Cardiac muscle cell (in vitro differentiated cells and primary cell): ENCODE data around the gene INSIG1. TPM values are rescaled to one million over a fixed set of nuclear protein-coding genes. Genes with fewer than 3 reads are reported as not detected.

Source experiments
- DNase-seq, 2 donors: peaks; one replicate each; pipeline versions ENCODE4 v3.0.0 to v3.0.0-alpha.2; 2010 to 2017; ENCODE audit warnings: low read depth in 1 of 2, low spot score in 1 of 2
- H3K27ac ChIP-seq: fragments of 200-600 bp; sonication (generic); 2 replicates; pipeline ENCODE4 v1.5.1; 2016
- H3K27me3 ChIP-seq: fragments of 200-600 bp; sonication (generic); 2 replicates; pipeline ENCODE4 v1.6.0; 2016; ENCODE audit warnings: control low read depth
- H3K36me3 ChIP-seq: fragments of 200-600 bp; sonication (generic); 2 replicates; pipeline ENCODE4 v1.5.1; 2016; ENCODE audit warnings: control low read depth
- H3K4me1 ChIP-seq: fragments of 200-600 bp; sonication (generic); 2 replicates; pipeline ENCODE4 v1.8.1; 2017; ENCODE audit warnings: low read depth, mild to moderate bottlenecking, mixed run types
- H3K4me3 ChIP-seq: fragments of 200-600 bp; sonication (generic); 2 replicates; pipeline ENCODE4 v1.5.1; 2016; ENCODE audit warnings: mild to moderate bottlenecking
- H3K9me3 ChIP-seq: fragments of 200-600 bp; sonication (generic); 2 replicates; pipeline ENCODE4 v1.5.1; 2017; ENCODE audit warnings: low read depth, mild to moderate bottlenecking, control low read depth
- polyA plus RNA-seq: library from polyadenylated mRNA; unstranded; fragments of >200 nt; fragmentation: Nextera tagmentation; extraction: Ambion mirVana; gene quantifications from 2 replicates; pipeline ENCODE4 v1.2.1, GENCODE V29; 2016
- total RNA-seq: library from RNA; depleted of rRNA; stranded (reverse); fragments of >200 nt; gene quantifications from 2 replicates; pipeline ENCODE4 v1.2.3, GENCODE V29; 2016
- TF ChIP-seq, protein P1 (sequence below): IDR thresholded peaks from 2 replicates; pipeline ENCODE4 v1.5.1; 2012; ENCODE audit warnings: low read depth, mild to moderate bottlenecking, low read length

Gene INSIG1
- total and polyA plus RNA-seq, 2 experiments from 2014 or later, result 76.3 to 103 TPM

- no peak overlapping the region for H3K4me3 ChIP-seq
These were observed 2.2 kb upstream of the INSIG1 start for GRCh38 chr7:155295511-155295910.

GRCh38 chr7:155296006-155296787, 1.5 kb upstream of the INSIG1 start:
- Histone ChIP-seq H3K27ac (peak overlapping the region; percentile 97), H3K9me3 (no peaks in the 10 kb centered on the region), H3K36me3 (no peaks in the 10 kb centered on the region), H3K4me3 (peak overlapping the region; percentile 66), H3K4me1 (peaks cover 24% of the 10 kb centered on the region), H3K27me3 (no peaks in the 10 kb centered on the region)
- TF ChIP-seq, protein P1, sequence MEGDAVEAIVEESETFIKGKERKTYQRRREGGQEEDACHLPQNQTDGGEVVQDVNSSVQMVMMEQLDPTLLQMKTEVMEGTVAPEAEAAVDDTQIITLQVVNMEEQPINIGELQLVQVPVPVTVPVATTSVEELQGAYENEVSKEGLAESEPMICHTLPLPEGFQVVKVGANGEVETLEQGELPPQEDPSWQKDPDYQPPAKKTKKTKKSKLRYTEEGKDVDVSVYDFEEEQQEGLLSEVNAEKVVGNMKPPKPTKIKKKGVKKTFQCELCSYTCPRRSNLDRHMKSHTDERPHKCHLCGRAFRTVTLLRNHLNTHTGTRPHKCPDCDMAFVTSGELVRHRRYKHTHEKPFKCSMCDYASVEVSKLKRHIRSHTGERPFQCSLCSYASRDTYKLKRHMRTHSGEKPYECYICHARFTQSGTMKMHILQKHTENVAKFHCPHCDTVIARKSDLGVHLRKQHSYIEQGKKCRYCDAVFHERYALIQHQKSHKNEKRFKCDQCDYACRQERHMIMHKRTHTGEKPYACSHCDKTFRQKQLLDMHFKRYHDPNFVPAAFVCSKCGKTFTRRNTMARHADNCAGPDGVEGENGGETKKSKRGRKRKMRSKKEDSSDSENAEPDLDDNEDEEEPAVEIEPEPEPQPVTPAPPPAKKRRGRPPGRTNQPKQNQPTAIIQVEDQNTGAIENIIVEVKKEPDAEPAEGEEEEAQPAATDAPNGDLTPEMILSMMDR, result no peak
- no peak for DNase-seq

More at GRCh38 chr7:155295511-155295910, 2.2 kb upstream of the INSIG1 start:
- peaks cover 17% of the 10 kb centered on the region for H3K4me1 ChIP-seq
- H3K27ac ChIP-seq, result no peak overlapping the region
- no peaks in the 10 kb centered on the region for H3K9me3 ChIP-seq
- no peaks in the 10 kb centered on the region for H3K36me3 ChIP-seq
- DNase-seq, result no peak
- no peaks in the 10 kb centered on the region for H3K27me3 ChIP-seq
- TF ChIP-seq, protein P1, result no peak

DNA sequence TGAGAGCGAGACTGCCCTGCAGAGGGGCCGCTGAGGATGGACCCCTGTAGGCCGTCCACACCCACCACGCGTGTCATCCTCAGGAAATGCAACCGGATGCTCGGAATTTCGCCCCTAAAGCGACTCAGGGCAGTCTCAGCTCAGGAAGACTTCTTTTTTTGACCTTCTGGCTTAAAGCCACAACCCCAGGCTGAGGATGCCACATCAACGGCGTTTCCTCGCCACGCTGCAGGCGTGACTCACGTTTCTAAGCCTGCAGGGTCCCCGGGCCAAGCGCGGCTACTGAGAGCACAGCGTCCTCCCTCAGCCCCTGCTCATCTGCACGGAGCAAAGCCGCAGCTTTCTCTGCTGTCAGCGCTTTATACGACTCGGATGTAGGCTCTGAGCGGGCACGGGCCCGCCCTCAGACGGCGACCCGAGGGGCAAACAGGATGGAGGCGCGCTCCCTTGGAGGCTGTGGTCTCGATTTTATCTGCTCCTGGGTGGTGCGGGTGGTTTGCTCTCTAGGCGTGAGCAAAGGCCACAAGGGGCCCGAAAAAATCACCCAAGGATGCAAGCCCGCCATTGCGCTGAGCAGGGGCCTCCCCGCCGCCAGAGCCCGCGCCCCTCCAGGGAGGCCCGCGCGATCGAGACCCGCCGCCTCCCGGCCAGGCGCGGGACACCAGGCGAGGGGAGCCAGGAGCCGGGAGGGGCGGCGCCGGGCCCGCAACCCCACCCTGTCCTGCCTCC, 726 bp upstream of the INSIG1 start:
- TF ChIP-seq, protein P1, result no peak
- Histone ChIP-seq H3K4me1 (peaks cover 26% of the 10 kb centered on the region), H3K9me3 (no peaks in the 10 kb centered on the region), H3K4me3 (peak overlapping the region; percentile 66), H3K36me3 (peaks cover under 1% of the 10 kb centered on the region), H3K27ac (peak overlapping the region; percentile 97), H3K27me3 (no peaks in the 10 kb centered on the region)
- peak; percentile 49 to 82 for DNase-seq

- peak overlapping the region; percentile 63 for H3K4me3 ChIP-seq
- no peaks in the 10 kb centered on the region for H3K27me3 ChIP-seq
- TF ChIP-seq, protein P1, result no peak
- peak overlapping the region; percentile 85 for H3K27ac ChIP-seq
- peaks cover 35% of the 10 kb centered on the region for H3K4me1 ChIP-seq
- H3K9me3 ChIP-seq, result no peaks in the 10 kb centered on the region
- DNase-seq, result no peak
- H3K36me3 ChIP-seq, result peaks cover 5% of the 10 kb centered on the region
These were observed 683 bp downstream of the INSIG1 start for GRCh38 chr7:155298288-155298833.

DNA sequence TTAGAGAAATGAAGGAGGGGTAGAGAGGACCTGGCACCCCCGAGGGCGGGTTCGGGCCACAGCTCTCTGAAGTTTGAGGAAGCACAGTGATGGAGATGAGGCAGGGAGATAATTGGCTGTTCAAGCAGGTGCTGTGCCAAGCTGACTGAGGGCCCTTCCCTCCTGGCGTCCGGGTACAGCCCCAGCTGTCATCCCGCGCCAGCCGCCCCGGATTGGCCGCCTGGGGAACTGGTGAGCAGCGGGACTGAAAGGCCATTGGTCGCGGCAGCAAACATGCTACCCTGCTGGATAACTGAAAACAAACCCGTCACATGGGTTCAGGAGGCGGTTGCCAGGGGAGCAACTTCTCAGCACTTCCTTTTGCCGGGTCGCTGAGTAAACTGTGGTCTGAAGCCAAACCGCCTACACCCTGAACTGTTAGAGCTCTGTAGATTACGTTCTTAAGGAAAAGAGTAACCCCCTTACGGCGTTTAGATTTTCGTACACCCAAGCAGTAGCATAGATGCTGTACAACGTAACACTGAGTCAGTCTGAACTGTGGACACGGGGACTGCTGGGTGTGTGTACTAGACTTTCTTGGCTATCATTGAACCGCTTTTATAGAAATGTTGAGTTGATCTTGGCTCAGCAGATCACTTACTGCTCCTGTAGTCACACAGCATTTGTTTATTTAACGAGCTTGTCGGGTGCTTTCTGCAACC, 1.3 kb downstream of the INSIG1 start:
- H3K4me1 ChIP-seq, result peaks cover 42% of the 10 kb centered on the region
- H3K27ac ChIP-seq, result peak overlapping the region; percentile 85
- H3K27me3 ChIP-seq, result no peaks in the 10 kb centered on the region
- TF ChIP-seq, protein P1, result no peak
- peaks cover 5% of the 10 kb centered on the region for H3K36me3 ChIP-seq
- H3K4me3 ChIP-seq, result peak overlapping the region; percentile 63
- peak; percentile 91 to 97 for DNase-seq
- no peaks in the 10 kb centered on the region for H3K9me3 ChIP-seq
